ENCODE data around the gene REV3L.

DNA sequence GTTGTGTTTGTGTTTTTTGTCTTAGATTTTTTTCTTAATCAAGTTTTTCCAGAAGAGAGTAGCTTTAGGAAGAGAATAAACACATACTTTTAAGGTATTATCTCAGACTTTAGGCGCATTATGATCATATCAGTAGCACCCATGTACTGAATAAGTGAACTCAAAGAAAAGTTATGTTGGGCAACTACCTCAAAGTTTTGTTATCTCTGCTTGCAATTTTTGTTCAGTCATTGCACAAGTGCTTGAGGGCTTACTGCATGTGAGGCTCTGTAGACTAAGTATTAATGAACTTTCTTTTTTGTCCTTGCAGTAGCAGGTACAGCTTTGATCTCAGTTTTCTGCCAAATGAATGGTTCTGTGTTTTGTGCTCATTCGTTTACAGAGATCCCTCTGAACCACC lies 206.7 kb downstream of the REV3L start:
- TF ChIP-seq MAX (IDR thresholded peaks at IDR 0.05) (no peak), ZNF672 (CRISPR knock-in tag; IDR thresholded peaks at IDR 0.05) (no peak), ZKSCAN5 (CRISPR knock-in tag; IDR thresholded peaks at IDR 0.05) (no peak), POLR2A (IDR thresholded peaks at IDR 0.05; ENCODE audit: insufficient read depth in 1 of 2, low read depth in 2 of 2, low read length in 2 of 2) (no peak)

Measured in HepG2 (cell line).